WTC11 (cell line): ENCODE measurements around the gene TRIM7. TPM values are rescaled to one million over a fixed set of nuclear protein-coding genes. Genes with fewer than 3 reads are reported as not detected.

Source experiments
- ATAC-seq: fragments of 200-7000 bp; cut with Tn5 transposase; 2 replicates; pipeline ENCODE4 v1.10.0; 2021; ENCODE audit warnings: mild to moderate bottlenecking, moderate library complexity
- CTCF ChIA-PET: fragments of 300-600 bp; sonication (Branson Sonifier 250); formaldehyde crosslinking; loops from one replicate; lab custom pipeline; 2021; ENCODE audit warnings: antibody characterized with exemption; lab: Charles Lee
- POLR2A ChIA-PET: fragments of 350-600 bp; sonication (Branson Sonifier 250); formaldehyde crosslinking; loops from one replicate; lab custom pipeline; 2021; ENCODE audit warnings: antibody characterized with exemption; lab: Charles Lee
- DNase-seq: peaks from one replicate; pipeline ENCODE4 v3.0.0; 2021; ENCODE audit warnings: low spot score
- H3K27ac Mint-ChIP-seq: 2 replicates; pipeline ENCODE4 v1.8.0; 2021; ENCODE audit warnings: mixed read lengths
- H3K27me3 Mint-ChIP-seq: 2 replicates; pipeline ENCODE4 v1.8.0; 2021; ENCODE audit warnings: low read depth, mild to moderate bottlenecking, moderate library complexity, mixed read lengths
- H3K36me3 Mint-ChIP-seq: 2 replicates; pipeline ENCODE4 v1.8.0; 2021; ENCODE audit warnings: mixed read lengths
- H3K4me1 Mint-ChIP-seq: 2 replicates; pipeline ENCODE4 v1.8.0; 2022; ENCODE audit warnings: mixed read lengths
- H3K4me3 Mint-ChIP-seq: 2 replicates; pipeline ENCODE4 v1.8.0; 2021; ENCODE audit warnings: mild to moderate bottlenecking, moderate library complexity, mixed read lengths
- H3K9me3 Mint-ChIP-seq: 2 replicates; pipeline ENCODE4 v1.8.0; 2021; ENCODE audit warnings: mixed read lengths
- ATF1 ChIP-seq: sonication (generic); formaldehyde crosslinking; IDR thresholded peaks from 2 replicates; pipeline ENCODE4 v1.8.1; 2023; ENCODE audit warnings: mild to moderate bottlenecking, moderate library complexity, missing genetic modification reagents
- ATF3 ChIP-seq: sonication (generic); formaldehyde crosslinking; conservative IDR thresholded peaks from 2 replicates; pipeline ENCODE4 v1.8.1; 2022; ENCODE audit warnings: mild to moderate bottlenecking, missing genetic modification reagents
- ETV6 ChIP-seq: sonication (generic); formaldehyde crosslinking; IDR thresholded peaks from 2 replicates; pipeline ENCODE4 v1.8.1; 2022; ENCODE audit warnings: mild to moderate bottlenecking, missing genetic modification reagents
- FOXP1 ChIP-seq: sonication (generic); formaldehyde crosslinking; IDR thresholded peaks from 2 replicates; pipeline ENCODE4 v1.8.0; 2022; ENCODE audit warnings: missing genetic modification reagents, mild to moderate bottlenecking, moderate library complexity, borderline replicate concordance
- MAX ChIP-seq: sonication (generic); formaldehyde crosslinking; IDR thresholded peaks from 2 replicates; pipeline ENCODE4 v1.8.0; 2022; ENCODE audit warnings: mild to moderate bottlenecking, missing genetic modification reagents
- NFATC4 ChIP-seq: fragments of 250-450 bp; sonication (Bioruptor Pico); IDR thresholded peaks from 2 replicates; pipeline ENCODE4 v1.9.0; 2021; ENCODE audit warnings: mild to moderate bottlenecking
- NFYB ChIP-seq: sonication (generic); formaldehyde crosslinking; conservative IDR thresholded peaks from 2 replicates; pipeline ENCODE4 v1.8.0; 2022; ENCODE audit warnings: low read depth, missing genetic modification reagents
- NR1H2 ChIP-seq: sonication (generic); formaldehyde crosslinking; IDR thresholded peaks from 2 replicates; pipeline ENCODE4 v1.9.0; 2021; ENCODE audit warnings: mild to moderate bottlenecking, moderate library complexity, missing genetic modification reagents
- NR3C1 ChIP-seq: sonication (generic); formaldehyde crosslinking; conservative IDR thresholded peaks from 2 replicates; pipeline ENCODE4 v1.8.1; 2023; ENCODE audit warnings: low read depth, mild to moderate bottlenecking, missing genetic modification reagents
- PRRX2 ChIP-seq: fragments of 250-450 bp; sonication (Bioruptor Pico); IDR thresholded peaks from 2 replicates; pipeline ENCODE4 v1.8.0; 2021; ENCODE audit warnings: mild to moderate bottlenecking
- RORB ChIP-seq: fragments of 250-450 bp; sonication (Bioruptor Pico); IDR thresholded peaks from 2 replicates; pipeline ENCODE4 v1.9.0; 2021; ENCODE audit warnings: mild to moderate bottlenecking
- SP1 ChIP-seq: sonication (generic); formaldehyde crosslinking; conservative IDR thresholded peaks from 2 replicates; pipeline ENCODE4 v1.8.1; 2022; ENCODE audit warnings: missing genetic modification reagents
- ZNF219 ChIP-seq: sonication (generic); formaldehyde crosslinking; IDR thresholded peaks from 2 replicates; pipeline ENCODE4 v1.8.0; 2023; ENCODE audit warnings: missing genetic modification reagents, mild to moderate bottlenecking, borderline replicate concordance
- ZNF232 ChIP-seq: sonication (generic); formaldehyde crosslinking; IDR thresholded peaks from 2 replicates; pipeline ENCODE4 v1.8.0; 2022; ENCODE audit warnings: mild to moderate bottlenecking, missing genetic modification reagents
- ZNF416 ChIP-seq: fragments of 250-450 bp; sonication (Bioruptor Pico); IDR thresholded peaks from 2 replicates; pipeline ENCODE4 v1.9.0; 2021; ENCODE audit warnings: mild to moderate bottlenecking, inconsistent platforms
- total RNA-seq: library from RNA; stranded (reverse); gene quantifications from 3 replicates; pipeline ENCODE4 v1.2.3, GENCODE V29; 2021
- TF ChIP-seq, protein P1 (sequence below): fragments of 200-600 bp; IDR thresholded peaks from 2 replicates; pipeline ENCODE4 v1.8.0; 2022; ENCODE audit warnings: antibody characterized with exemption
- TF ChIP-seq, protein P2 (sequence below): fragments of 250-450 bp; sonication (Bioruptor Pico); IDR thresholded peaks from 2 replicates; pipeline ENCODE4 v2.1.2; 2022; ENCODE audit warnings: mild to moderate bottlenecking, moderate library complexity
- TF ChIP-seq, protein P3 (sequence below): sonication (generic); formaldehyde crosslinking; IDR thresholded peaks from 2 replicates; pipeline ENCODE4 v1.8.1; 2022; ENCODE audit warnings: missing genetic modification reagents, borderline replicate concordance
- TF ChIP-seq, protein P4 (sequence below): sonication (generic); formaldehyde crosslinking; IDR thresholded peaks from 2 replicates; pipeline ENCODE4 v1.8.1; 2022; ENCODE audit warnings: mild to moderate bottlenecking, missing genetic modification reagents, moderate library complexity, borderline replicate concordance

The TRIM7 gene
- total RNA-seq, 1 experiment from 2014 or later: 1.4 TPM

GRCh38 chr5:181221792-181222629 lies 17.0 kb upstream of the TRIM7 start (continued):
- TF ChIP-seq ATF3 (CRISPR knock-in tag) (no peak), FOXP1 (CRISPR knock-in tag) (no peak)
- TF ChIP-seq, all 79 proteins: peak for 26

- H3K4me1 Mint-ChIP-seq: peaks cover 27% of the 10 kb centered on the region
Observed at GRCh38 chr5:181221105-181221791, 16.3 kb upstream of the TRIM7 start.

DNA sequence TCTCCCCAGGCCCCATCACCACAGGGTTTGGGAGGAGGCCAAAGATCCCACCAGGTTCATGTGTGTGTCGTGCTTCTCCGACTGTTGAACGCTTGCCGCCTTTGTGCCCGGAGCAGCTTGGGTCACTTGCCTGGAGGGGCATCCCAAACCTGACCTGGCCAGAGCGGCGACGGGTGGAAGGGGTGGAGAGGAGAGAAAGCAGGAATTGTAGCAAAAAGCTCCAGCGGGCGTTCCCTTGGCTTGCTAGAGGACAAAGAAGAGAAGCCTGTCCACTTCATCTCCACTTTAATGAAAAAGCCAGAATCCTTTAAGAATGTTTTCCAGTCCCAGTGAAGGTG lies 15.2 kb upstream of the TRIM7 start:
- ChIA-PET CTCF (interaction anchor here (0.6 kb wide), 1 partner anchor 13 kb away, joined by 3 read pairs; no protein-coding TSS in a partner anchor), POLR2A (no interaction called here)
- no peak for TF ChIP-seq NFYB
- ATAC-seq (no peak), DNase-seq (no peak)
- H3K9me3 Mint-ChIP-seq: no peaks in the 10 kb centered on the region
- H3K27me3 Mint-ChIP-seq: peaks cover 30% of the 10 kb centered on the region
- peak overlapping the region; percentile 41; the same call in 1 of the 2 replicates for H3K27ac Mint-ChIP-seq
- H3K4me3 Mint-ChIP-seq: peak overlapping the region; percentile 73
- H3K4me1 Mint-ChIP-seq: peaks cover 29% of the 10 kb centered on the region
- no peaks in the 10 kb centered on the region for H3K36me3 Mint-ChIP-seq

More at GRCh38 chr5:181221105-181221791, 16.3 kb upstream of the TRIM7 start:
- Mint-ChIP-seq H3K27me3 (peaks cover 26% of the 10 kb centered on the region), H3K27ac (peak overlapping the region; percentile 92), H3K4me3 (peak overlapping the region; percentile 99), H3K36me3 (no peaks in the 10 kb centered on the region), H3K9me3 (no peaks in the 10 kb centered on the region)
- DNase-seq (peak; percentile 45), ATAC-seq (no peak)
- CTCF ChIA-PET: interaction anchor here (2.6 kb wide), 1 partner anchor 37 kb away, joined by 16 read pairs; no protein-coding TSS in a partner anchor
- TF ChIP-seq ZNF416 (CRISPR knock-in tag) (0 out of 2 replicates have a peak, but pooled peaks have one; percentile 32), SP1 (CRISPR knock-in tag) (no peak)
- POLR2A ChIA-PET: interaction anchor here (1.1 kb wide), 1 partner anchor 22 kb away, joined by 3 read pairs; the partner anchor contains the start of gene RACK1

- Mint-ChIP-seq H3K36me3 (no peaks in the 10 kb centered on the region), H3K4me1 (peaks cover 26% of the 10 kb centered on the region), H3K9me3 (no peaks in the 10 kb centered on the region)
- CTCF ChIA-PET: interaction anchor here (0.7 kb wide), 1 partner anchor 35 kb away, joined by 3 read pairs; no protein-coding TSS in a partner anchor
- no peak for ATAC-seq
- TF ChIP-seq NR3C1 (CRISPR knock-in tag): no peak
- TF ChIP-seq, protein P1, sequence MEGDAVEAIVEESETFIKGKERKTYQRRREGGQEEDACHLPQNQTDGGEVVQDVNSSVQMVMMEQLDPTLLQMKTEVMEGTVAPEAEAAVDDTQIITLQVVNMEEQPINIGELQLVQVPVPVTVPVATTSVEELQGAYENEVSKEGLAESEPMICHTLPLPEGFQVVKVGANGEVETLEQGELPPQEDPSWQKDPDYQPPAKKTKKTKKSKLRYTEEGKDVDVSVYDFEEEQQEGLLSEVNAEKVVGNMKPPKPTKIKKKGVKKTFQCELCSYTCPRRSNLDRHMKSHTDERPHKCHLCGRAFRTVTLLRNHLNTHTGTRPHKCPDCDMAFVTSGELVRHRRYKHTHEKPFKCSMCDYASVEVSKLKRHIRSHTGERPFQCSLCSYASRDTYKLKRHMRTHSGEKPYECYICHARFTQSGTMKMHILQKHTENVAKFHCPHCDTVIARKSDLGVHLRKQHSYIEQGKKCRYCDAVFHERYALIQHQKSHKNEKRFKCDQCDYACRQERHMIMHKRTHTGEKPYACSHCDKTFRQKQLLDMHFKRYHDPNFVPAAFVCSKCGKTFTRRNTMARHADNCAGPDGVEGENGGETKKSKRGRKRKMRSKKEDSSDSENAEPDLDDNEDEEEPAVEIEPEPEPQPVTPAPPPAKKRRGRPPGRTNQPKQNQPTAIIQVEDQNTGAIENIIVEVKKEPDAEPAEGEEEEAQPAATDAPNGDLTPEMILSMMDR: no peak
- TF ChIP-seq, protein P2, sequence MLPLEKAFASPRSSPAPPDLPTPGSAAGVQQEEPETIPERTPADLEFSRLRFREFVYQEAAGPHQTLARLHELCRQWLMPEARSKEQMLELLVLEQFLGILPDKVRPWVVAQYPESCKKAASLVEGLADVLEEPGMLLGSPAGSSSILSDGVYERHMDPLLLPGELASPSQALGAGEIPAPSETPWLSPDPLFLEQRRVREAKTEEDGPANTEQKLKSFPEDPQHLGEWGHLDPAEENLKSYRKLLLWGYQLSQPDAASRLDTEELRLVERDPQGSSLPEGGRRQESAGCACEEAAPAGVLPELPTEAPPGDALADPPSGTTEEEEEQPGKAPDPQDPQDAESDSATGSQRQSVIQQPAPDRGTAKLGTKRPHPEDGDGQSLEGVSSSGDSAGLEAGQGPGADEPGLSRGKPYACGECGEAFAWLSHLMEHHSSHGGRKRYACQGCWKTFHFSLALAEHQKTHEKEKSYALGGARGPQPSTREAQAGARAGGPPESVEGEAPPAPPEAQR (CRISPR knock-in tag): no peak
- no peak for TF ChIP-seq NR1H2 (CRISPR knock-in tag)
- TF ChIP-seq ETV6 (CRISPR knock-in tag): no peak
- TF ChIP-seq MAX: no peak
- no peak for TF ChIP-seq RORB
- TF ChIP-seq ZNF219: no peak
- TF ChIP-seq PRRX2 (CRISPR knock-in tag): no peak
- TF ChIP-seq ZNF232 (CRISPR knock-in tag): no peak
- TF ChIP-seq ATF1 (CRISPR knock-in tag): no peak
- no peak for TF ChIP-seq NFATC4
- TF ChIP-seq, protein P3, sequence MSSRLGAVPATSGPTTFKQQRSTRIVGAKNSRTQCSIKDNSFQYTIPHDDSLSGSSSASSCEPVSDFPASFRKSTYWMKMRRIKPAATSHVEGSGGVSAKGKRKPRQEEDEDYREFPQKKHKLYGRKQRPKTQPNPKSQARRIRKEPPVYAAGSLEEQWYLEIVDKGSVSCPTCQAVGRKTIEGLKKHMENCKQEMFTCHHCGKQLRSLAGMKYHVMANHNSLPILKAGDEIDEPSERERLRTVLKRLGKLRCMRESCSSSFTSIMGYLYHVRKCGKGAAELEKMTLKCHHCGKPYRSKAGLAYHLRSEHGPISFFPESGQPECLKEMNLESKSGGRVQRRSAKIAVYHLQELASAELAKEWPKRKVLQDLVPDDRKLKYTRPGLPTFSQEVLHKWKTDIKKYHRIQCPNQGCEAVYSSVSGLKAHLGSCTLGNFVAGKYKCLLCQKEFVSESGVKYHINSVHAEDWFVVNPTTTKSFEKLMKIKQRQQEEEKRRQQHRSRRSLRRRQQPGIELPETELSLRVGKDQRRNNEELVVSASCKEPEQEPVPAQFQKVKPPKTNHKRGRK: no peak
- TF ChIP-seq, protein P4, sequence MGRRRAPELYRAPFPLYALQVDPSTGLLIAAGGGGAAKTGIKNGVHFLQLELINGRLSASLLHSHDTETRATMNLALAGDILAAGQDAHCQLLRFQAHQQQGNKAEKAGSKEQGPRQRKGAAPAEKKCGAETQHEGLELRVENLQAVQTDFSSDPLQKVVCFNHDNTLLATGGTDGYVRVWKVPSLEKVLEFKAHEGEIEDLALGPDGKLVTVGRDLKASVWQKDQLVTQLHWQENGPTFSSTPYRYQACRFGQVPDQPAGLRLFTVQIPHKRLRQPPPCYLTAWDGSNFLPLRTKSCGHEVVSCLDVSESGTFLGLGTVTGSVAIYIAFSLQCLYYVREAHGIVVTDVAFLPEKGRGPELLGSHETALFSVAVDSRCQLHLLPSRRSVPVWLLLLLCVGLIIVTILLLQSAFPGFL: no peak
- TF ChIP-seq, all 79 proteins: peak for 0
- Mint-ChIP-seq H3K27me3 (peaks cover 30% of the 10 kb centered on the region), H3K27ac (peak overlapping the region; percentile 77), H3K4me3 (peak overlapping the region; percentile 73)
- no peak for DNase-seq
- POLR2A ChIA-PET: no interaction called here
Observed at GRCh38 chr5:181219262-181220177, 14.5 kb upstream of the TRIM7 start.
